Stimulated activated CD4-positive, alpha-beta T cell treated with anti-CD3 and anti-CD28 coated beads, TNF-alpha, amount 100 ng/mL, for 4 hours (primary cell): ENCODE measurements around the gene LYPD3.

ENCODE experiments used
- DNase-seq, 3 experiments: peaks; one replicate each; pipeline ENCODE4 v3.0.0-alpha.2; 2020; ENCODE audit warnings: low read depth in 3 of 3

The LYPD3 gene

DNA sequence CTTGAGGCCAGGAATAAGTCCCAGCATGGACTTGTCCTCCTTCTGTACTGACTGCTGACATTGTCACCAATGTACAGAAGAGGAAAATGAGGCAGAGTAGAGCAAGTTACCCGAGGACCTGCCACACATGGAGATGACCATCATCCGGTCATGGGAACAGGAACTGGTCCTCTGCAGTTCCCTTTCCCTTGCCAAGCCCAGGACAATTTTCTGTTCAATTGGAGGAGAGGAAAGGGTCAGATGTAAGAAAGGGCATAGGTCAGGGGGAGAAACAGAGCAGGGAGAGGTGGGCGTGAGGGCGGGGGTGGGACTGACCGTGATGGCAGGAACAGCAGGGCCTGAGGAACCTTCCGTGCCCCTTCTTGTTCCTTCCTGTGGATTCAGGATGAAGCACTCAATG, 20.5 kb upstream of the LYPD3 start:
- DNase-seq, result no peak

DNA sequence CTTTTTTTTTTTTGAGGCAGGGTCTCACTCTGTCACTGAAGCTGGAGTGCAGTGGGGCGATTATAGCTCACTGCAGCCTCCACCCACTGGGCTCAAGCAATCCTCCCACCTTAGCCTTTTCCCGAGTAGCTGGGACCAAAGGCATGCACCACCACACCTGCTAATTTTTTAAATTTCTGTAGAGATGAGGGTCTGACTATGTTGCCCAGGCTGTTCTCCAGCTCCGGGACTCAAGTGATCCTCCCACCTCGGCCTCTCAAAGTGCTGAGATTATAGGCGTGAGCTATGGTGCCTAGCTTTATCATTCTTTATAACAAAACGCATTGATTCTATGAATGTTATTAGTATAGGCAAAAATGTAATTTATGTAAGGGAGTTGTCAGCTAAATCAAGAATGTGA, 17.9 kb upstream of the LYPD3 start:
- DNase-seq, result no peak

DNA sequence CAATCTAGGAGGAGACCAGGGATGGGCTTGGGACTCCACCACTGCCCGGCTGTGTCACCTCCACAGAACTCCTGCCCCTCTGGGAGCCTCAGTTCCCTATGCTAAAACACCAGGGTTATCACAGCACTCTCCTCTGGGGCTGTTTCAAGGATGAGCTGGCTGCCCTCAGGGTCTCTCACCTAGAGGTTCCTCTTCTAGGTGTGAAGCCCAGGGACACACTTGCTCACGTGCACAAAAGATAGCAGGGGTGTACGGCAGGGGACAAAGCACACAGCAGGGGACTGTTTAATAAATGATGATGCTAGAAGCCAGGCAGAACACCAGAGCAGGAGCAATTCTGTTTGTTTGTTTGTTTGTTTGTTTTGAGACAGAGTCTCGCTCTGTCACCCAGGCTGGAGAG, 16.8 kb upstream of the LYPD3 start:
- no peak for DNase-seq

DNA sequence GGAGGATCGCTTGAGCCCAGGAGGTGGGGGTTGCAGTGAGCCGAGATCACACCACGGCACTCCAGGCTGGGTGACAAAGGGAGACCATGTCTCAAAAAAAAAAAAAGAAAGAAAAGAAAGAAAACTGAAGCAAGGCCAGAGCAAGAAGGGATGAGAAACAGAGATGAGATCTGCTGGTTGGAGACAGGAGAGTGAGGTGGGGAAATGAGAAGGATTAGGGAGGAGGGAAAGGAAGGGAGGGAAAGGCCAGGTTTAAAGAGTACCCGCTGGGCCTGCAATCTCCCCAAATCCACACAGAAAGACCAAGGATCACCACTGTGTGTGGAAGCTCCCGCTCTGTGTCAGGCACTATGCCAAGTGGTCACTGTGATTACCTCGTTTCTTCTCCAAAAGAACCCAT, 16.3 kb upstream of the LYPD3 start:
- DNase-seq, result no peak

DNA sequence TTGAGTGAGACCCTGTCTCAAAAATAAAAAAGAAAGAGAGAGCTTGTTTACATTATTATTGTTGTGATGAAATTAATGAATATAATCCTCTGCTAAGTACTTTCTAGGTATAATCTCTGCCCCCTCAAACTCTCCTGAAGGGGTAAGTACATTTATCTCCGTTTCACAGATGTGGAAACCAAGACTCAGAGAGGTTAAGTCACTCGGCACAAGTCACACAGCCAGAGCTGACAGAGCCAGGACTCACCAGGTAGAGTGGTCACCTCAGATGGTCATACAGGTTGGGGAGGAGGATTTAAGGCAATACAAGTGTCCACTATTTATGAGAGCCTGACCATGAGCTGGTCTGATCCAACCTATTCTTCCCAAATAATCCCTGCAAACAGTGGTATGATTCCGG, 15.2 kb upstream of the LYPD3 start:
- DNase-seq, result no peak

DNA sequence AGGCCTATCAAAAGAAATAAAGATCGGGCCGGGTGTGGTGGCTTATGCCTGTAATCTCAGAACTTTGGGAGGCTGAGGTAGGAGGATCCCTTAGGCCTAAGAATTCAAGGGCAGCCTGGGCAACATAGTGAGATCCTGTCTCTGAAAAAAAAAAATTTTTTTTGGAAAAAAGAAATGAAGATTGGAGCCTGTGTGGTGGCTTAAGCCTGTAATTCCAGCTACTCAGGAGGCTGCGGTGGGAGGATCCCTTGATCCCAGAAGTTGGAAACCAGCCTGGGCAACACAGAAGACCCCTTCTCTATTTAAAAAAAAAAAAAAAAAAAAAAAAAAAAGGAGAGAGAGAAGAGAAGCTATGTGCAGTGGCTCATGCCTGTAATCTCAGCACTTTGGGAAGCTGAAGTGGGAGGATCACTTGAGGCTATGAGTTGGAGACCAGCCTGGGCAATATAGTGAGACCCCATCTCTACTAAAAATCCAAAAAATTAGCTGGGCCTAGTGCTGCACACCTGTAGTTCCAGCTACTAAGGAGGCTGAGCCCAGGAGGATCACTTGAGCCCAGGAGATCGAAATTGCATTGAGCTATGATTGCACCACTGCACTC, 14.7 kb upstream of the LYPD3 start:
- DNase-seq, result no peak

DNA sequence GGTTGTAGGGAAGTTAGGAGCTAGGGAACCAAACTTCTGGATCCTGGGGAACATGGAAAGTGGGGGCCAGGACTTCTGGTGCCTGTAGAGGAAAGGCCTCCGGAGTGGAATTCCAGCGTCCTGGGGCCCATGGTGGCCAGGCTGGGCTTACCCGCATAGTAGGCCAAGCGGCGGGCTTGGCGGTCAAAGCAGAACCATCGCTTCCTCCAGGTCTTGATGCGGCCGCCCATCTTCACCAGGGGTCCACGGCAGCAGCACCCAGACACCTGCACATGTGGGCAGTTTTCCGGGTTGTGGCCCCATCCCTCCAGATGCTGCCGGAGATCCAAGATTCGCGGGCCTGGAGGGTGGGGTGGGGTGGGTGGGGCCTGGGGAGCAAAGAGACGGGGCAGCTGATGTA, 13.8 kb upstream of the LYPD3 start:
- DNase-seq, result no peak

DNA sequence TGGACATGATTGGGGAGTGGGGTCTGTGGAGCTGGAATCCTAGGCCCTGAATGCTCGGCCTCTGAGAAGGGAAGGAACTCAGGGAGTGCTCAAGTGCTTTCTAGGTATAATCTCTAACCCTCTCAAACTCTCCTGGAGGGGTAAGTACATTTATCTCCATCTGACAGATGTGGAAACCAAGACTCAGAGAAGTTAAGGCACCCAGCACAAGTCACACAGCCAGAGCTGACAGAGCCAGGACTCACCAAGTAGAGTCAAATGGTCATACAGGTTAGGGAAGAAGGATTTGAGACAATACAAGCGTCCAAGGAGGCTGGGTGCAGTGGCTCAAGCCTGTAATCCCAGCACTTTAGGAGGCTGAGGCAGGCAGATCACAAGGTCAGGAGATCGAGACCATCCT, 12.9 kb upstream of the LYPD3 start:
- DNase-seq, result no peak

DNA sequence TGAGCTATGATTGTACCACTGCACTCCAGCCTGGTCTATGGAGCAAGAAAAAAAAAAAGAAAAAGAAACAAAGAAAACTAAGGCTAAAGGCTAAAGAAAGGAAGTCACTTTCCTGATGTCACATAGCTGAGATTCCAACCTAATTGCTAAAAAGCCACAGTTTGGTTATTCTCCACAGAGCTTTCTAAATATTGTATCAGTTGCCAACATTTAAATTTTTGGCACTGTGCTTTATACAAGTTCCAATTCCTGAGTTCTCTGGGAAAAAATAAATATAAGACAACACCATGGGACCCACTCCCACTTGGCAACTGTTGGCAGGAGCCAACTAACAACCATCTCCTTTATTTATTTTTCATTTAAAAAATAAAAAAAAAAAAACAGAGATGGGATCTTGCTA, 11.2 kb upstream of the LYPD3 start:
- DNase-seq, result no peak

DNA sequence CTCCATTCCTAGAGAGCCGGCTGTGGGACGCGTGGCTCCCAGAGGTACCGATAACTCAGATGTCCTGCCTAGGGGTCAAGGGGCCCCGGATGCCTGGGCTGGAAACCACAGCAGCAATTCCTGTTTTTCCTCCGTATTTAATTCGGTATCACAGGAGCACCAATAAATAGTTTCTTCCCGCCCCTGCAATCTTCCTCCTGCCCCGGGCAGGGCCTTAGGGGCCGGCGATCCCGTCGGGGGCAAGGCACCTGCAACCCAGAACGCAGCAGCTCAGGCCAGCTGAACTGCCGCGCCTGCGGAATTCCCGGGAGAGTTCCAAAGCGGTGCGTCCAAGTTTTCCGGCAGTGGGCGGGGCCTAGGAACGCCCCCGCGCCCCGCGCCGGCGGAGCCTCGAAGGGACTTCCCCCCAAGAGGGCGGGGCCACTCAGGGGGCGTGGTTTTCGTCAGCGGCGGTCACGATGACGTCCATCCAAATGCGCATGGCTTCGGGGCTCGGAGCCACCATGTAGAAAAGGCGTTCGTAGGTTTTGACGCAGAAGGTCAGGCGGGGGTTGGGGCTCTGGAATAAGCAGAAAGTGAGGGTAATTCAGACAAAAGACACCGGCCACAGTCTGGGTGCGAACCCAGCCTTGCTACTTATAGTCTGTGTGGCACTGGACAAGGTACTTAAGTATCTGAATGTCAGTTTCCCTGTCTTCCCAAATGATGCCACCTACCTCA, 9.7 kb upstream of the LYPD3 start:
- DNase-seq, result peak; percentile 92 to 98 (median 93)

DNA sequence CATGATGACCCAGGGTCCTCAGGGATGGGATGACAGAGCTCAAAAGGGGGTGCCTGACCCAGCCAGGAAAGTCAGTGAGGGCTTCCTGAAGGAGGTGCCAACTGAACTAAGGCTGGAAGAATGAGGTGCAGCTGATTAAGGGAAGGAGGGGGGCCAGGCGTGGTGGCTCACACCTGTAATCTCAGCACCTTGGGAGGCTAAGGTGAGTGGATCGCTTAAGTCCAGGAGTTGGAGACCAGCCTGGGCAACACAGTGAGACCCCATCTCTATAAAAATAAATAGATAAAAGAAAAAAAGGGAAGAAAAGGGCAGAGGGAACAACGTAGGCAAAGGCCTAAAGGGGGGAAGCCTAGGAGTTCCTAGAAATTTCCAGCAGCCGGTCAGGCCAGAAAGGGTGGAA, 9.1 kb upstream of the LYPD3 start:
- no peak for DNase-seq

DNA sequence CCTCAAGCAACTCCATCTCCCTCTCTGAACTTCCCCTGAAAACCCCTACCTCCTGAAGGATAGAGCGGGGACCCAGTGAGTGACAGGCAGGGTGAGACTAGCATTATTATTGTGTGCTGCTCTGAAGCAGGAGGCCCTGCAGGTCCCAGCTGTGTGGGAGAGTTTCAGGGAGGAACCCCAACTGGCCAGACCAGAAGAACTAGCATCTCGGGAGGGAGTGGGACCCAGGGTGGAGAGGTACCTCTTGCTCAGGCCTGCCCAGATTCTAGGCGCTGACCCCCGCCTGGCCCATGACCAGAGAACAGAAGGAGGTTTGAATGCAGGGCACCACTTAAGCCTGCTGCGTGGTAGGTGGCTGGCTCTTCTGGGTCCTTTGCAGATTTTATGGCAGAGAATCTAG, 5.7 kb upstream of the LYPD3 start:
- no peak for DNase-seq

DNA sequence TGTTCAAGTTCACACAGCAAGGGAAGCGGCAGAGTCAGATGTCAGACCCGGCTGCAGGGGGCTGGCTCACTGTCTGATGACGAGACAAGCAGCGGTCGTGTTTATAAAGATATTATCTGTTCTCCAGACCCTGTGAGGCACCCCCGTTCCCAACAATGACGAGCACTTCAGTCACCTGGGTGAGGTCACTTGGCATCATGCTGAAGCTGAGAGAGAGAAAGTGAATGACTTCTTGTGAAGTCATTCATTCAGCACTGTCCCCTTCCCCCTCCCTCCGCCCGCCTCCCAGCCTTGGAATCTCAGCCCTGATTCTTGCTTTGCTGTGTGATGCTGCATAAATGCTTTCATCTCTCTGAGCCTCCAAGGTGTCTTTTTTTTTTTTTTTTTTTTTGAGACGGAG, 4.9 kb upstream of the LYPD3 start:
- DNase-seq, result peak in 2 of 3 experiments; percentile 38 to 51

DNA sequence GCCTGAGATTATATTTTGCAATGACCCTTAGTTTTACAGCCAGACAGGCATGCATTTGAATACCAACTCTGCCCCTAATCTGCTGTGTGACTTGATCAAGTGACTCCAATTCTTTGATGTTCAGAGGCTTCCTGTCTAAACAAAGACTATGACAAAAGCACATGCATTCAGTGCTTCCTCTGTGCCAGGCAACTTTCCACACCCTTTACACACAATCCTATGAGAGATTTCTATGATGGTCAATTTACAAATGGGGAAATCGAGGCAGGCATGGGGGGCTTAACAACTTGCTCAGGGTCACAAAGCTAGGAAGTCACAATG, 3.7 kb upstream of the LYPD3 start:
- DNase-seq, result no peak

DNA sequence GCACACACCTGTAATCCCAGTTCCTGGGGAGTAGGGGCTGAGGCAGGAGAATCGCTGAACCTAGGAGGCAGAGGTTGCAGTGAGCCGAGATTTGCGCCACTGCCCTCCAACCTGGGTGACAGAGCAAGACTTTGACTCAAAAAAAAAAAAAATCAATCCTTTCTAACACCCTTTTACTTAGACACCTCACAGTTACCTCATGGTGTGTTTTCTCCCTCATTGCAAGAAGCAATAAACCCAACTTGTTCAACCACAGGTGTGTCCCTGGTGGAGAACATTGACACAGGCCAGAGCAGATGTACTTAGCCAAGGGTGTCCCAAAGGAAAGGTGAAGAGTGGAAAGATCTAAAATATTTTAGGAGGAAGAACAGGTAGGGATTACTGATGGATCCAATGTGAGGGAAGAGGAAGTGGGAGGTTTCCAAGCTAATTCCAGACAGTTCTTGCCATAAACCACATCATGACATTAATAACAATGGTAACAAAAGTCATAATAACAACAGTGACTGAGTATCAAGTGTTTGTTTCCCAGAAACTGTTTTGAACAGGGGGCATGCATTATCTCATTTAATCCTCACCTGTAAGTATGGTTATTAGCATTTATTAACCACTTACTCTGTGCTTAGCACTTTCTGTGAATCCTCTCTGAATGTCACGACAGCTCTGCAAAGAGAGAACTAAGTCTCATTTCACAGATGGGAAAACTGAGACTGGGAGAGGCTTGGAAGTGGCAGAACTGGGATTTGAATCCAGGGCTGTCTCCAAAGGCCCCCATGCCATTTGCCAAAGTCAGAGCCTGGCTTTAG, 3.1 kb upstream of the LYPD3 start:
- DNase-seq, result no peak

DNA sequence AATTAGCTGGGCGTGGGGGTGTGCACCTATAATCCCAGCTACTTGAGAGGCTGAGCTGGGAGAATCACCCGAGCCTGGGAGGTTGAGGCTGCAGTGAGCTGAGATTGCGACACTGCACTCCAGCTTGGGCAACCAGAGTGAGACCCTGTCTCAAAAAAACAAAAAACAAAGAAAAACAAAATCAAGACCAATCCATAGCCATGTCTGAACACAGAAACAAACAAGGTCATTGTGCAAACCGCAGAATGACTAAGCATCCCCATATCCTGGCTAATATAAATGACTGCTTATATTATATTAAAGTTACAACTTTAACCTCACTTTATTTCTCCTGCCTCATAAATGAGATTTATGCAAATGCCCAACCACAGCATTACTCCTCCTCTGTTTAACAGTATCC, 2.3 kb upstream of the LYPD3 start:
- DNase-seq, result no peak

DNA sequence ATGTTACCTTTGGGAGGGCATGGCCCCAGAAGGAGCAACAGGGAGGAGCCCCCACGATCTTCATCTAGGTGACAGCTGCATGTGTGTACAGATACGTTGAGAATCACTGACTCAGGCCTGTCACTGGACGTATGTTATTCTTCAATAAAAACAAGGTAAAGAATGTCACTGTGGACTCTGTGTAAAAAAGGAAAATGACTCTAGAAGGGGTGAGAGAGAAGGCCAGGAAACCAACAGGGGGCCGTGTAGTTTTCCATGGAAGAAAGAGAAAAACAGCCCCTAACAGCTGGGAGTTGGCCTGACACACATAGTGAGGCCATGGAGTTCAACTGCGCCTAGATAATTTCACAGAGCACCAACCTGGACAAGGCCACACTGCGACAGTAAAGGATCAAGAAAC, 1.9 kb upstream of the LYPD3 start:
- no peak for DNase-seq

DNA sequence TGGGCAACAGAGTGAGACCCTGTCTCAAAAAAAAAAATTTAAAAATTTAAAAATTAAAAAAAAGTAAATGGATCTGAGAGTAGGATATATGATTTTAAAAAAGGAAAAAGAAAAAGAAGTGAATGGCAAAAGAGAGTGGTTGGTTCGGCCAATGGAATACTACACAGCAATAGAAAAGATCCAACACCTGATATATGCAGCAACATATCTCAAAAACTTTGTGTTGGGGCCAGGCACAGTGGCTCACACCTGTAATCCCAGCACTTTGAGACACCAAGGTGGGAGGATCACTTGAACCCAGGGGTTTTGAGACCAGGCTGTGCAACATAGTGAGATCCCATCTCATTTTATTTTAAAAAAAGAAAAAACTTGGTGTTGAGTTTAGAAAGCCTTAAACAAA, 1.4 kb upstream of the LYPD3 start:
- DNase-seq, result no peak

DNA sequence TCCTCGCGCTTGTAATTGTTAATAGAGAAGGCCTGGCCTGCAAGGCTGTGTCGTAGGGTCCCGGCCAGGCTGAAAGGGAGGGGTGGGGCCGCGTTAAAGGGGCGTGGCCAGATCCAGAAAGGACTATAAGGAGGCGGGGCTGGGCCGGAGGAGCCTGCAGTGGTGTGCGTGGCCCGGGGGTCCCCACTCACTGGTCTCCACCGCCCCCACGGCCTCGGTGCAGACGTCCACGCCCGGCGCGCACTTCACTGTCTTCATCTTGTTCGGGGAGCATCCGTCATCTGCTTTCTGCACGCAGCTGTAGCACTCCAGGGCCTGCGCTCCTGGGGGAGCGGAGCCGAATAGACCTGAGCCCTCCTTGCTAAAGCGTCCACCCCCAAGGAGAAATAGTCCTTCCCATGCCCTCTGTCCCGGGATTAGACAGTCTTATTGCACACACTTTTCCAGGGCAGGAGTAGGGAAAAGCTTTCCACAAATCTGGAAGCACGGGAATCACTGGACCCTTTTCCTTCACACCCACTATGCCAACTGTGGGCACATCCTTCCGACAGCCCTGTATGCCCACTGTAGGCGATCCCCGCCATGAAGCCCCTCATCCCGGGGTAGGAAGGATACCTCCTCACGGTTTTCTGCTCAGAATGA, 1.2 kb downstream of the LYPD3 start:
- peak in 2 of 3 experiments; percentile 55 to 65 for DNase-seq

DNA sequence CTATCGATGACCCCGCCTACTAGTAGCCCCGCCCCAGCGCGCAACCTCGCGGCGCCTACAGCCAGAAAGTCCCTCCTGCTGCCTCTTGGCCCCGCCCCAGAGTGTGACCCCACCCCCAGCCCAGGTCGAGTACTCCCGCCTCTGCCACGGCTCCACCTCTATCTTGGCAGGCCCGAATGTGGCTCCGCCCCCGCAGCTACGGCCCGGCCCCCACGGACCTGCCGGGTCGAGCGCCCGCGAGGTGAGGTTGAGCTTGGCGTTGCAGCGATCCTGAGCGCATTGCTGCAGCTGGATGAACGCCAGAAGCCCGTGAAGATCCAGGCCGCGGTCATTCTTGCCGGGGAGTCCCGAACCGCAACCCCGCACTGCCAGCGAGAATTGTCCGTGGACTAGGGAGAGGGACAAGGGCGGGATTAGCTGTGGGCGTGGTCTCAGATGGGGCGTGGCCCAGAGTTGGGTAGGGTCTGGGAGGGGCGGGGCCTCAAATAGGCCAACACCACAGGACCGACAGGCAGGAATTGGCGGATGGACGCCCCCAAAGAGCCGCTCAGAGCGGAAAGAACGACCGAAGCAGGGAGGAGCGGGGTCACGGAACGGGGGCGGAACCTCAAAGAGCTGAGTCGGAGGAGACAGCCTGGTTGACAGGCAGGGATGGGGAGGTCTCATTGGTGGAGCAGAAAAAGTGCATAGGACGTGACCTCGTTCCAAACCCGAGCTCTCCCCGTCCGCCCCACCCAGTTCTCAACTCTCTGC, 1.9 kb downstream of the LYPD3 start:
- peak; percentile 99 to 100 (median 100) for DNase-seq

DNA sequence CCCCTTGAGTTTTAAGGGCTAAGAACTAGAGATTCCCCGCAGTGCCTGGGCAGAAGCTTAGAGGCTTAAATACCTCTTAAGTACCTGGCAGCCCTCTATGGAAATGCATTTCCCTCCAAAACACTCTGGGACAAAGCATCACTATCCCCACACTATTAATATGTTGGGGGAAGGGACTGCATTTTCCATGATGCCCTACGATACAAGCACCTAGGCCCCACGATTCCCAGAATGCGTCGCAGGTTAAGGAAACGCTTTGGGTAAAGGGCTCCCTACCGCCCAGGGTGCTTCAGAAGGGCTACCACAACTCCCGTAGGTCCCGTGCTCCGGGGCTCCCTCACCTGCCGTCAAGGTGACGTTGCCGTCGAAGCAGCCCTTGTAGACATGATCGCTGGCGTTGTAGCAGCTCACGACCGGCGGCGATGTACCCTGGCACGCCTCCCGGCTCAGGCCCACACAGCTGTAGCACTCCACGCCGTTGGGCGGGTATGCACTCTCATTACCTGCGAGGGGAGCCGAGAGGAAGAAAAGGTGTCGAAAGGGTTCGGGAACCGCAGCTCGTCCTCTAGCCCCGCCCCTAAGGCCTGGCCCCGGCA, 2.5 kb downstream of the LYPD3 start:
- DNase-seq, result no peak

DNA sequence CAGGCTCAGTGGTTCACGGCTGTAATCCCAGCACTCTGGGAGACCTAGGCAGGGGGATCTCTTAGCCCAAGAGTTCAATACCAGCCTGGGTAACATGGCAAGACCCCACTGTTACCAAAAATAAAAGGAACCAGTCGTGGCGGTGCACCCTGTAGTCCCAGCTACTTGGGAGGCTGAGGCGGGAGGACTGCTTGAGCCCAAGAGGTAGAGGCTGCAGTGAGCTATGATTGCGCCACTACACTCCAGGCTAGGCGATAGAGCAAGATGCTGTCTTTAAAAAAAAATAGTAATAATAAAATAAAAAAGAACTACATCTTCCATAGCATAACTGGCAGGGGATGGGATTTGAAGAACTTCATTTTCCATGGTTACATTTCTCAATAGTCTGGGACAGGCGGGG, 3.0 kb downstream of the LYPD3 start:
- DNase-seq, result no peak
